A375 (cell line): ENCODE results near the gene ZNF625. TPM values are rescaled to one million over a fixed set of nuclear protein-coding genes. Genes with fewer than 3 reads are reported as not detected.

Source experiments
- small RNA-seq: library from RNA; depleted of rRNA; stranded (forward); fragments of <200 nt; gene quantifications from one replicate; pipeline ENCODE3, GENCODE V24; 2014
- total RNA-seq: library from RNA; depleted of rRNA; stranded (reverse); fragments of >200 nt; shearing (Covaris generic); gene quantifications from 2 replicates; pipeline ENCODE4 v1.2.3, GENCODE V29; 2014; rRNA removed

The ZNF625 gene
- total RNA-seq, result 9.5 and 11.2 TPM in 2 replicates

GRCh38 chr19:12156223-12157058 is at the start of gene ZNF625:
Gene ZNF625, minus strand, starts transcription at chr19:12156734. Its CDS starts 176 bp downstream, at chr19:12156558.

GRCh38 chr19:12162882-12163806 is 6.6 kb upstream of the ZNF625 start, which contains the start of gene ZNF136:
Gene ZNF136, plus strand, starts transcription at chr19:12163096. Its CDS starts 108 bp downstream, at chr19:12163204.

DNA sequence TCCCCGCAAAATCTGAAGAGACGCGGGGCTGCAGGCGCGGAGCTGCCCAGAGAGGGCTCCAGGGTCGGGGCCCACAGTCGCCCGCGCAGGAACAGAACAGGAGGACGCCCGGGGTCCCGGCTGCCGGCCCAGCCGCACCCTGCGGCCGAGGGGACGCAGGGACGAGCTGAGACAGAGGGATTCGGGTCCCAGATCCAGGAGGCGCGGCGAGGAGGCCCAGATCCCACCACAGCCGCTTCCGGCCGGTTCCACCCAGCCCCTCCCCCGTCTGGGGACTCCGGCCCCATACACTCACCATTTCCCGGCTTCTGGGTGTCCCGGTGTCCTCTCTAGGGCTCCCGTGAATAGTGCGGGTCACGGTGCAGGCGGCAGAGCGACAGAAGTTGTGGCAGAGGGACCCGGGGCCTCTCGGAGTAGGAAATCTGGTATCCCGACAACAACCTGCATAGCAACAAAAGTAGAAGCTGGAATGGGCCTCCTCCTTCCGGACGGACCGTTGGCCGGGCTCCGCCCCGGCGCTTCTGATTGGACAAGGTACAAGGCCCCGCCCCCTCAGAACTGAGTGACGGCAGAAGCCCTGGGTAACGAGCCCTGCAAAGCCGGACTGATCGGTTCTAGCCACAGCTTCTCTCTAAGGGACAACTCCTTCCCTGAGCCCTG is 16.5 kb downstream of the ZNF625 start, which contains the start of gene ZNF20:
ZNF20 (minus strand) TSS at position 466 of the 660 bp plus-strand sequence; CDS start at position 298, 168 bp downstream.

Small RNAs within 50 kb of the gene (small RNA-seq; reads per million reads assigned to genes)
- gene RNA5SP467, result not detected

Other genes with a start within 250 kb of the ZNF625 start
- gene ZNF700, start 231.6 kb downstream of the ZNF625 start, total RNA-seq, result 7.3 and 11.8 TPM in 2 replicates
- 0.19 and 0.42 TPM in 2 replicates for gene ZNF763, start 191.7 kb downstream of the ZNF625 start, total RNA-seq
- 1.9 and 6.3 TPM in 2 replicates for gene ZNF433, start 121.1 kb downstream of the ZNF625 start, total RNA-seq
- 0.15 and 0.19 TPM in 2 replicates for gene ZNF878, start 103.8 kb downstream of the ZNF625 start, total RNA-seq
- 3.0 and 3.4 TPM in 2 replicates for gene ZNF844, start 92.0 kb downstream of the ZNF625 start, total RNA-seq
- gene ZNF20, start 16.4 kb downstream of the ZNF625 start, total RNA-seq, result 2.5 and 3.8 TPM in 2 replicates
- gene ZNF136, start 6.4 kb upstream of the ZNF625 start, total RNA-seq, result 10.0 and 11.6 TPM in 2 replicates
- 5.7 and 9.7 TPM in 2 replicates for gene ZNF44, start 138.1 kb upstream of the ZNF625 start, total RNA-seq
- 1.4 and 2.4 TPM in 2 replicates for gene ZNF563, start 176.9 kb upstream of the ZNF625 start, total RNA-seq
- gene ZNF442, start 208.9 kb upstream of the ZNF625 start, total RNA-seq, result 0.21 and 0.53 TPM in 2 replicates
- gene ZNF799, start 244.5 kb upstream of the ZNF625 start, total RNA-seq, result 2.3 and 4.1 TPM in 2 replicates